Stimulated activated CD8-positive, alpha-beta memory T cell treated with anti-CD3 and anti-CD28 coated beads, Interleukin-4, amount 100 ng/mL, for 1 hour (primary cell): Measurements from ENCODE around the gene PDE3B.

Source experiments
- DNase-seq, 2 donors: peaks; one replicate each; pipeline ENCODE4 v3.0.0-alpha.2; 2020; ENCODE audit warnings: low read depth in 2 of 2, low spot score in 1 of 2

Gene PDE3B

GRCh38 chr11:14914536-14914935, 270.9 kb downstream of the PDE3B start:
- DNase-seq: no peak

GRCh38 chr11:14916403-14916802, 272.8 kb downstream of the PDE3B start:
- no peak for DNase-seq
